GM12878 (cell line): ENCODE data around the gene PSMD11. TPM values are rescaled to one million over a fixed set of nuclear protein-coding genes. Genes with fewer than 3 reads are reported as not detected.
A peak's percentile ranks its signal among the peaks of the same experiment; 100 is the strongest.

ENCODE experiments used
- ATF7 ChIP-seq: fragments of 450-650 bp; IDR thresholded peaks from 2 replicates; pipeline ENCODE4 v1.6.1; 2016; ENCODE audit warnings: low read depth, mild to moderate bottlenecking
- CEBPB ChIP-seq, 2 experiments: fragments of 150-350 bp in 1 of 2; IDR thresholded peaks; 2 replicates each; pipeline ENCODE4 v1.6.1; 2012 to 2014; ENCODE audit warnings: low read depth in 2 of 2, low read length in 2 of 2, borderline replicate concordance in 1 of 2, inconsistent platforms in 1 of 2
- CHD2 ChIP-seq: IDR thresholded peaks from 2 replicates; pipeline ENCODE4 v1.6.1; 2011; ENCODE audit warnings: low read depth, low read length, improper control_type of control experiment, borderline replicate concordance
- EED ChIP-seq: sonication (generic); IDR thresholded peaks from 2 replicates; pipeline ENCODE4 v1.6.1; 2016; ENCODE audit warnings: antibody characterized with exemption, low read depth
- ETV6 ChIP-seq, 2 experiments: fragments of 450-650 bp in 1 of 2; IDR thresholded peaks in 1 of 2; conservative IDR thresholded peaks in 1 of 2; 2 replicates each; pipeline ENCODE4 v1.6.1; 2014; ENCODE audit warnings: antibody characterized with exemption in 1 of 2, borderline replicate concordance in 1 of 2, low read depth in 1 of 2, mild to moderate bottlenecking in 1 of 2, moderate library complexity in 1 of 2
- FOS ChIP-seq: IDR thresholded peaks from 3 replicates; pipeline ENCODE4 v1.6.1; 2011; ENCODE audit warnings: borderline replicate concordance; ENCODE audit not compliant: insufficient read length; ENCODE audit errors: extremely low read depth
- FOXK2 ChIP-seq: fragments of 450-650 bp; IDR thresholded peaks from 2 replicates; pipeline ENCODE4 v1.6.1; 2017; ENCODE audit warnings: mild to moderate bottlenecking, moderate library complexity
- GABPA ChIP-seq: IDR thresholded peaks from 2 replicates; pipeline ENCODE4 v1.6.1; 2014; ENCODE audit warnings: antibody characterized with exemption, low read depth, mild to moderate bottlenecking, inconsistent platforms
- KDM1A ChIP-seq: fragments of 200-600 bp; sonication (generic); IDR thresholded peaks from 2 replicates; pipeline ENCODE4 v1.6.1; 2016; ENCODE audit warnings: borderline replicate concordance
- MEF2A ChIP-seq: IDR thresholded peaks from 2 replicates; pipeline ENCODE4 v1.6.1; 2011; ENCODE audit warnings: low read depth, mild to moderate bottlenecking, low read length, moderate library complexity; ENCODE audit not compliant: insufficient read depth
- NR2C2 ChIP-seq: IDR thresholded peaks from 2 replicates; pipeline ENCODE4 v1.6.1; 2011; ENCODE audit warnings: borderline replicate concordance, low read depth; ENCODE audit not compliant: control insufficient read depth, insufficient read length
- NR2F1 ChIP-seq: fragments of 450-650 bp; conservative IDR thresholded peaks from 2 replicates; pipeline ENCODE4 v1.6.1; 2017; ENCODE audit warnings: mild to moderate bottlenecking
- RAD21 ChIP-seq: IDR thresholded peaks from 2 replicates; pipeline ENCODE4 v1.6.1; 2011; ENCODE audit warnings: mild to moderate bottlenecking, low read depth, low read length, moderate library complexity; ENCODE audit not compliant: insufficient read depth
- RB1 ChIP-seq: fragments of 450-650 bp; formaldehyde crosslinking; IDR thresholded peaks from 2 replicates; pipeline ENCODE4 v1.6.1; 2017; ENCODE audit warnings: mild to moderate bottlenecking, borderline replicate concordance
- SPI1 ChIP-seq: IDR thresholded peaks from 2 replicates; pipeline ENCODE4 v1.6.1; 2011; ENCODE audit warnings: low read depth, mild to moderate bottlenecking, low read length, moderate library complexity, borderline replicate concordance; ENCODE audit not compliant: insufficient read depth
- SREBF2 ChIP-seq: IDR thresholded peaks from 2 replicates; pipeline ENCODE4 v1.6.1; 2012; ENCODE audit warnings: mild to moderate bottlenecking, low read length
- STAT3 ChIP-seq: IDR thresholded peaks from 2 replicates; pipeline ENCODE4 v1.6.1; 2011; ENCODE audit warnings: low read depth, low read length, improper control_type of control experiment
- SUPT20H ChIP-seq: IDR thresholded peaks from 2 replicates; pipeline ENCODE4 v1.6.1; 2011; ENCODE audit warnings: low read depth, mild to moderate bottlenecking, low read length, moderate library complexity, borderline replicate concordance; ENCODE audit not compliant: control insufficient read depth
- SUZ12 ChIP-seq: fragments of 200-600 bp; sonication (generic); IDR thresholded peaks from one replicate; pipeline ENCODE4 v1.6.1; 2018; ENCODE audit warnings: antibody characterized with exemption, mild to moderate bottlenecking; ENCODE audit not compliant: unreplicated experiment
- YY1 ChIP-seq: IDR thresholded peaks from 2 replicates; pipeline ENCODE4 v1.6.1; 2011; ENCODE audit warnings: low read depth, mild to moderate bottlenecking, low read length
- ZBED1 ChIP-seq: IDR thresholded peaks from 2 replicates; pipeline ENCODE4 v1.6.1; 2016; ENCODE audit warnings: borderline replicate concordance
- polyA plus RNA-seq, 11 experiments: library from polyadenylated mRNA; depleted of rRNA in 4 of 11; unstranded in 6 of 11; stranded (reverse) in 5 of 11; fragments of >200 nt; fragmentation: Nextera tagmentation in 4 of 11; fragmentation: Illumina TruSeq in 1 of 11; extraction: Ambion mirVana in 4 of 11; extraction: Trizol in 1 of 11; gene quantifications; 1 replicate in 1 of 11; 2 replicates in 10 of 11; pipeline versions ENCODE4 v1.2.1 to v1.2.3, GENCODE V29; 2011 to 2016; ENCODE audit warnings: inconsistent platforms in 2 of 11, missing spikeins in 2 of 11, low read depth in 1 of 11
- total RNA-seq, 4 experiments: library from RNA; depleted of rRNA in 3 of 4; stranded (reverse); fragments of >200 nt in 3 of 4; fragmentation: Illumina TruSeq in 1 of 4; extraction: Trizol in 1 of 4; gene quantifications; 2 replicates each; pipeline versions ENCODE4 v1.2.1 to v1.2.3, GENCODE V29; 2013 to 2021
- TF ChIP-seq, protein P1 (sequence below): IDR thresholded peaks from 2 replicates; pipeline ENCODE4 v1.6.1; 2011; ENCODE audit warnings: low read depth, low read length, improper control_type of control experiment, borderline replicate concordance
- TF ChIP-seq, protein P2 (sequence below): IDR thresholded peaks from 2 replicates; pipeline ENCODE4 v1.6.1; 2011; ENCODE audit warnings: borderline replicate concordance, low read depth, mild to moderate bottlenecking, moderate library complexity, low read length; ENCODE audit not compliant: insufficient read depth, poor library complexity, severe bottlenecking
- TF ChIP-seq, protein P3 (sequence below): IDR thresholded peaks from 2 replicates; pipeline ENCODE4 v1.6.1; 2011; ENCODE audit warnings: low read depth, mild to moderate bottlenecking, low read length, moderate library complexity, borderline replicate concordance; ENCODE audit errors: extremely low read depth
- TF ChIP-seq, protein P4 (sequence below): fragments of 450-650 bp; IDR thresholded peaks from 2 replicates; pipeline ENCODE4 v1.6.1; 2016; ENCODE audit warnings: mild to moderate bottlenecking

The PSMD11 gene
- total and polyA plus RNA-seq, 10 of the 15 experiments (the other 5 are each of a cell fraction or from before 2014, with no cell fraction given) = 84.1 to 319 (median 120) TPM

DNA sequence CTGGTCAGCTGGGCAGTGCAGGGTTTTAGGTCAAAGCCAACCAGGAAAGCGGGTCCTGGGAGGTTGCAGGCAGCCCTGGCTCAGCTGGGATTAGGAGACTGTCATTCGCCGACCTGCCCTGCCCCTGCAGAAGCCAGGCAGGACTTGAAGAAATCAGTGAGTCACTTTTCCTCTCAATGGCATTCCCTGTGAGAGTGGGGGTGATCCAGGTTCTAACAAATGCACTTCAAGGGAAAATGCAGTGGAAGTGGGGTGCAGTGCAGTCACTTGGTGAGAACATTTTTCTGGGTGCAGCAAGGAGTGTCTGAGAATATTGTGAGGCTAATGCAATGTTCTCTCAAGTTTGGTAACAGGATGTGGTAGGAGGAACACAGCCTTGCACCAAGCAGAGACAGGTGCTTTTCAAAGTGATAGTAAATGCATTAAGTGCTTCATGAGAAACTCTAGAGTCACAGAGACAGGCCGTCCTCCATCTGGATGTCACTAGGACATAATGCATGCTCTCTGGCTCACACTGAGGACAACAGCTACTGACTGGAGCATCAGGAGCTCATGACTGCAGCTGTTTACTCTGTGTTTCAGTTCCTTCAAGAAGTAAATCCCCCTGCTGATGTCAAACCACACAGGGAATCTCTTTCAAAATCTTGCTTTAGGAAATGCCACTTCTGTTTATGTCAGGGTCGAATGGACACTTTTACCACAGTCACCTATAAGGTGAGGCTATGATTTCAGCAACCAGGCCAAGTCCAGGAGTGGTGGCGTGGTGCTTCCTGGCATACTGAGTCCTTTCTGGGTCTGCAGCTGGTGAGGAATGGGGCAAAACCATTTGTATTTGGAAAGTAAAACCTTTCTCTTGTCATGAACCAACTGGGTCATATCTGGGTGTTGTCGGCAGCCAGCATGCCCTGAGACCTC is 59.2 kb downstream of the PSMD11 start (continued):
- TF ChIP-seq GABPA (no peak; the same call in 1 of the 2 replicates), ATF7 (peak; percentile 85), FOS (no peak), RAD21 (0 out of 2 replicates have a peak, but pooled peaks have one; percentile 15), KDM1A (no peak), SUZ12 (no peak), FOXK2 (peak; percentile 89), SPI1 (peak; percentile 94), SREBF2 (no peak), ZBED1 (peak; percentile 88; the same call in 1 of the 2 replicates), EED (peak; percentile 94), RB1 (no peak), CHD2 (peak; percentile 15; the same call in 1 of the 2 replicates), SUPT20H (no peak), NR2C2 (no peak), ETV6 (conservative IDR thresholded peaks at IDR 0.05 in 1 of 2, IDR thresholded peaks at IDR 0.05 in 1 of 2; ENCODE audit: borderline replicate concordance in 1 of 2, low read depth in 1 of 2) (peak in 1 of 2 experiments; percentile 93; a peak in 2 of 4 replicates), CEBPB (IDR thresholded peaks at IDR 0.05; ENCODE audit: borderline replicate concordance in 1 of 2, low read depth in 2 of 2, low read length in 2 of 2) (0 out of 4 replicates have a peak, but pooled peaks have one; percentile 20 to 80), MEF2A (peak; percentile 52; the same call in 1 of the 2 replicates), NR2F1 (peak; percentile 79), YY1 (no peak), STAT3 (peak; percentile 85; the same call in 1 of the 2 replicates)
- TF ChIP-seq, protein P1, sequence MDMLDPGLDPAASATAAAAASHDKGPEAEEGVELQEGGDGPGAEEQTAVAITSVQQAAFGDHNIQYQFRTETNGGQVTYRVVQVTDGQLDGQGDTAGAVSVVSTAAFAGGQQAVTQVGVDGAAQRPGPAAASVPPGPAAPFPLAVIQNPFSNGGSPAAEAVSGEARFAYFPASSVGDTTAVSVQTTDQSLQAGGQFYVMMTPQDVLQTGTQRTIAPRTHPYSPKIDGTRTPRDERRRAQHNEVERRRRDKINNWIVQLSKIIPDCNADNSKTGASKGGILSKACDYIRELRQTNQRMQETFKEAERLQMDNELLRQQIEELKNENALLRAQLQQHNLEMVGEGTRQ = no peak; the same call in 1 of the 2 replicates
- TF ChIP-seq, protein P2, sequence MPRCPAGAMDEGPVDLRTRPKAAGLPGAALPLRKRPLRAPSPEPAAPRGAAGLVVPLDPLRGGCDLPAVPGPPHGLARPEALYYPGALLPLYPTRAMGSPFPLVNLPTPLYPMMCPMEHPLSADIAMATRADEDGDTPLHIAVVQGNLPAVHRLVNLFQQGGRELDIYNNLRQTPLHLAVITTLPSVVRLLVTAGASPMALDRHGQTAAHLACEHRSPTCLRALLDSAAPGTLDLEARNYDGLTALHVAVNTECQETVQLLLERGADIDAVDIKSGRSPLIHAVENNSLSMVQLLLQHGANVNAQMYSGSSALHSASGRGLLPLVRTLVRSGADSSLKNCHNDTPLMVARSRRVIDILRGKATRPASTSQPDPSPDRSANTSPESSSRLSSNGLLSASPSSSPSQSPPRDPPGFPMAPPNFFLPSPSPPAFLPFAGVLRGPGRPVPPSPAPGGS = peak; percentile 87
- TF ChIP-seq, protein P3, sequence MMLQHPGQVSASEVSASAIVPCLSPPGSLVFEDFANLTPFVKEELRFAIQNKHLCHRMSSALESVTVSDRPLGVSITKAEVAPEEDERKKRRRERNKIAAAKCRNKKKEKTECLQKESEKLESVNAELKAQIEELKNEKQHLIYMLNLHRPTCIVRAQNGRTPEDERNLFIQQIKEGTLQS = no peak
- TF ChIP-seq, protein P4, sequence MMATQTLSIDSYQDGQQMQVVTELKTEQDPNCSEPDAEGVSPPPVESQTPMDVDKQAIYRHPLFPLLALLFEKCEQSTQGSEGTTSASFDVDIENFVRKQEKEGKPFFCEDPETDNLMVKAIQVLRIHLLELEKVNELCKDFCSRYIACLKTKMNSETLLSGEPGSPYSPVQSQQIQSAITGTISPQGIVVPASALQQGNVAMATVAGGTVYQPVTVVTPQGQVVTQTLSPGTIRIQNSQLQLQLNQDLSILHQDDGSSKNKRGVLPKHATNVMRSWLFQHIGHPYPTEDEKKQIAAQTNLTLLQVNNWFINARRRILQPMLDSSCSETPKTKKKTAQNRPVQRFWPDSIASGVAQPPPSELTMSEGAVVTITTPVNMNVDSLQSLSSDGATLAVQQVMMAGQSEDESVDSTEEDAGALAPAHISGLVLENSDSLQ = peak; percentile 89
